Measurements from ENCODE around the gene GPR142.
"Not testable (repeated sequence)": the region's sequence is repeated elsewhere in the genome, so short reads cannot be mapped to it uniquely, and the experiment has no call there.

Gene GPR142

GRCh38 chr17:74394275-74394950 is 27.1 kb downstream of the GPR142 start:
- DNase-seq (ENCODE audit: low read depth): no peak

GRCh38 chr17:74394977-74395376 is 27.7 kb downstream of the GPR142 start:
- no peak for DNase-seq (ENCODE audit: low read depth)

GRCh38 chr17:74396567-74396966 is 29.3 kb downstream of the GPR142 start:
- DNase-seq (ENCODE audit: low read depth): no peak

GRCh38 chr17:74402048-74402447 is 34.7 kb downstream of the GPR142 start:
- DNase-seq (ENCODE audit: low read depth): no peak

GRCh38 chr17:74403512-74404137 is 36.3 kb downstream of the GPR142 start:
- no peak for DNase-seq (ENCODE audit: low read depth)

- DNase-seq (ENCODE audit: low read depth): no peak
Observed at GRCh38 chr17:74404218-74404617, 36.9 kb downstream of the GPR142 start.

GRCh38 chr17:74404789-74405188 is 37.5 kb downstream of the GPR142 start:
- DNase-seq (ENCODE audit: low read depth): no peak

GRCh38 chr17:74405311-74405710 is 38.0 kb downstream of the GPR142 start:
- not testable (repeated sequence) for DNase-seq (ENCODE audit: low read depth)

- no peak for DNase-seq (ENCODE audit: low read depth)
Observed at GRCh38 chr17:74407384-74407783, 40.1 kb downstream of the GPR142 start.

- DNase-seq (ENCODE audit: low read depth): no peak
Observed at GRCh38 chr17:74408262-74408661, 41.0 kb downstream of the GPR142 start.

- no peak for DNase-seq (ENCODE audit: low read depth)
Observed at GRCh38 chr17:74408815-74409214, 41.5 kb downstream of the GPR142 start.

GRCh38 chr17:74410001-74410443 is 42.7 kb downstream of the GPR142 start:
- DNase-seq (ENCODE audit: low read depth): no peak

- no peak for DNase-seq (ENCODE audit: low read depth)
Observed at GRCh38 chr17:74412581-74412980, 45.3 kb downstream of the GPR142 start.

GRCh38 chr17:74413491-74413890 is 46.2 kb downstream of the GPR142 start:
- DNase-seq (ENCODE audit: low read depth): no peak

- no peak for DNase-seq (ENCODE audit: low read depth)
Observed at GRCh38 chr17:74414510-74414909, 47.2 kb downstream of the GPR142 start.

- DNase-seq (ENCODE audit: low read depth): no peak
Observed at GRCh38 chr17:74415608-74416396, 48.5 kb downstream of the GPR142 start.

- DNase-seq (ENCODE audit: low read depth): no peak
Observed at GRCh38 chr17:74417178-74418045, 50.1 kb downstream of the GPR142 start.

GRCh38 chr17:74419928-74420411 is 52.7 kb downstream of the GPR142 start:
- DNase-seq (ENCODE audit: low read depth): no peak

Data from stimulated activated CD8-positive, alpha-beta memory T cell treated with anti-CD3 and anti-CD28 coated beads, Interleukin-15, amount 100 ng/mL, for 24 hours (primary cell).